HG03196 (cell line): ENCODE measurements around the gene PBLD.
"Not testable (repeated sequence)": the region's sequence is repeated elsewhere in the genome, so short reads cannot be mapped to it uniquely, and the experiment has no call there.

Source experiments
- ATAC-seq: cut with Tn5 transposase; IDR thresholded peaks from one replicate; pipeline ENCODE4 v1.9.1; 2021; ENCODE audit not compliant: unreplicated experiment

The PBLD gene

GRCh38 chr10:68331455-68332258 lies 1.1 kb downstream of the PBLD start, which contains the start of gene HNRNPH3:
TSS of gene HNRNPH3 (plus strand) at chr10:68332064. CDS start at chr10:68337222, 5,158 bp downstream.
- peak; percentile 82 for ATAC-seq

- no peak for ATAC-seq
Observed at GRCh38 chr10:68330852-68331454, 1.8 kb downstream of the PBLD start.

GRCh38 chr10:68329506-68329861 lies 3.2 kb downstream of the PBLD start:
- no peak for ATAC-seq

GRCh38 chr10:68327889-68328786 lies 4.6 kb downstream of the PBLD start:
- no peak for ATAC-seq

GRCh38 chr10:68324396-68324795 lies 8.3 kb downstream of the PBLD start:
- not testable (repeated sequence) for ATAC-seq

GRCh38 chr10:68318331-68319059 lies 14.2 kb downstream of the PBLD start:
- no peak for ATAC-seq

- ATAC-seq: no peak
Observed at GRCh38 chr10:68315582-68315981, 17.1 kb downstream of the PBLD start.

- ATAC-seq: not testable (repeated sequence)
Observed at GRCh38 chr10:68314930-68315329, 17.8 kb downstream of the PBLD start.

- ATAC-seq: no peak
Observed at GRCh38 chr10:68310531-68310930, 22.2 kb downstream of the PBLD start.

GRCh38 chr10:68305854-68306253 lies 26.9 kb downstream of the PBLD start:
- ATAC-seq: no peak

GRCh38 chr10:68303849-68304412 lies 28.8 kb downstream of the PBLD start:
- no peak for ATAC-seq

- ATAC-seq: no peak
Observed at GRCh38 chr10:68302871-68303270, 29.9 kb downstream of the PBLD start.

- ATAC-seq: peak; percentile 14
Observed at GRCh38 chr10:68302503-68302823, 30.3 kb downstream of the PBLD start.

- ATAC-seq: peak; percentile 64
Observed at GRCh38 chr10:68301790-68302502, 30.8 kb downstream of the PBLD start.

GRCh38 chr10:68301301-68301700 lies 31.4 kb downstream of the PBLD start:
- no peak for ATAC-seq

- no peak for ATAC-seq
Observed at GRCh38 chr10:68296843-68297663, 35.7 kb downstream of the PBLD start.

- ATAC-seq: no peak
Observed at GRCh38 chr10:68290736-68291135, 42.0 kb downstream of the PBLD start.

- no peak for ATAC-seq
Observed at GRCh38 chr10:68288717-68289116, 44.0 kb downstream of the PBLD start.
